HCT116 (cell line): ENCODE data around the gene TOR2A. TPM values are rescaled to one million over a fixed set of nuclear protein-coding genes. Genes with fewer than 3 reads are reported as not detected.
"Not testable (repeated sequence)": the region's sequence is repeated elsewhere in the genome, so short reads cannot be mapped to it uniquely, and the experiment has no call there.

Source experiments
- ATAC-seq: fragments of 200-7000 bp; cut with Tn5 transposase; 2 replicates; pipeline ENCODE4 v1.9.1; 2020; ENCODE audit warnings: mild to moderate bottlenecking, moderate library complexity
- BruUV-seq: library from RNA; stranded (reverse); fragments of 400-500 nt; replicated peaks from 2 replicates; lab custom pipeline; 2021; lab: Mats Ljungman, UMichigan
- CTCF ChIA-PET: fragments of 300-600 bp; sonication (Branson Sonifier 250); formaldehyde crosslinking; loops from one replicate; lab custom pipeline; 2021; ENCODE audit warnings: antibody characterized with exemption; lab: Charles Lee
- POLR2A ChIA-PET: fragments of 300-600, 350-600 bp; sonication (Branson Sonifier 250); formaldehyde crosslinking; loops from one replicate; lab custom pipeline; 2021; ENCODE audit warnings: antibody characterized with exemption; lab: Charles Lee
- RAD21 ChIA-PET, 2 experiments: fragments of 300-600 bp; sonication (Branson Sonifier 250); formaldehyde crosslinking; loops; one replicate each; lab custom pipeline; 2023; ENCODE audit warnings: low total read pairs in 2 of 2; ENCODE audit not compliant: uncharacterized antibody in 2 of 2, unreplicated experiment in 2 of 2, low non-redundant PET in 1 of 2; lab: Charles Lee
- DNase-seq: peaks from one replicate; pipeline ENCODE4 v3.0.0-alpha.2; 2010; ENCODE audit warnings: low read depth, low spot score
- H2AFZ ChIP-seq: fragments of 200-600 bp; shearing (Covaris generic), sonication (generic); 2 replicates; pipeline ENCODE4 v1.6.1; 2017; ENCODE audit warnings: low read depth, mixed run types, mixed read lengths, antibody characterized with exemption, low read length; ENCODE audit not compliant: poor library complexity, severe bottlenecking
- H3K27ac ChIP-seq: 2 replicates; pipeline ENCODE4 v1.5.1; 2012; ENCODE audit warnings: low read depth, low read length
- H3K27me3 ChIP-seq: fragments of 200-600 bp; sonication (generic); 2 replicates; pipeline ENCODE4 v1.6.1; 2016; ENCODE audit warnings: mixed run types, low read length, mixed read lengths; ENCODE audit not compliant: insufficient read depth
- H3K36me3 ChIP-seq, 2 experiments: fragments of 200-500 bp in 1 of 2; fragments of 200-600 bp in 1 of 2; sonication (Bioruptor generic) in 1 of 2; sonication (generic) in 1 of 2; 2 replicates each; pipeline versions ENCODE4 v1.5.1 to v1.6.1; 2014 to 2016; ENCODE audit warnings: low read length in 2 of 2, inconsistent platforms in 1 of 2, mixed read lengths in 1 of 2, mixed run types in 1 of 2; ENCODE audit not compliant: insufficient read depth in 2 of 2, control insufficient read depth in 1 of 2
- H3K4me1 ChIP-seq, 2 experiments: fragments of 200-600 bp in 1 of 2; sonication (generic) in 1 of 2; 2 replicates each; pipeline versions ENCODE4 v1.5.1 to v1.6.1; 2012 to 2017; ENCODE audit warnings: low read length in 2 of 2, inconsistent platforms in 1 of 2, mild to moderate bottlenecking in 1 of 2, mixed read lengths in 1 of 2, mixed run types in 1 of 2, moderate library complexity in 1 of 2; ENCODE audit not compliant: insufficient read depth in 2 of 2, control insufficient read depth in 1 of 2
- H3K4me2 ChIP-seq: fragments of 200-600 bp; sonication (generic); 2 replicates; pipeline ENCODE4 v1.6.1; 2017; ENCODE audit warnings: mixed run types, low read length, mixed read lengths
- H3K4me3 ChIP-seq, 2 experiments: fragments of 200-600 bp in 1 of 2; sonication (generic) in 1 of 2; replicated peaks in 1 of 2; 2 replicates each; pipeline ENCODE4 v1.5.1; 2011 to 2016; ENCODE audit warnings: low read length in 2 of 2, control low read depth in 1 of 2, low read depth in 1 of 2, mild to moderate bottlenecking in 1 of 2, mixed read lengths in 1 of 2, mixed run types in 1 of 2
- H3K79me2 ChIP-seq: fragments of 200-600 bp; sonication (generic); 2 replicates; pipeline ENCODE4 v1.6.1; 2017; ENCODE audit warnings: mild to moderate bottlenecking, mixed run types, low read length, moderate library complexity, mixed read lengths; ENCODE audit not compliant: insufficient read depth
- H3K9ac ChIP-seq: fragments of 200-600 bp; sonication (generic); 2 replicates; pipeline ENCODE4 v1.6.1; 2016; ENCODE audit warnings: low read length, mixed read lengths
- H3K9me2 ChIP-seq: fragments of 200-600 bp; sonication (generic), shearing (Covaris generic); 2 replicates; pipeline ENCODE4 v1.6.1; 2017; ENCODE audit warnings: mixed run types, mild to moderate bottlenecking, moderate library complexity; ENCODE audit not compliant: insufficient read depth
- H3K9me3 ChIP-seq, 2 experiments: fragments of 200-500 bp in 1 of 2; fragments of 200-600 bp in 1 of 2; sonication (Bioruptor generic) in 1 of 2; sonication (generic) in 1 of 2; 2 replicates each; pipeline ENCODE4 v1.6.1; 2014 to 2017; ENCODE audit warnings: low read length in 2 of 2, mixed read lengths in 2 of 2, inconsistent platforms in 1 of 2, low read depth in 1 of 2, mild to moderate bottlenecking in 1 of 2, mixed run types in 1 of 2, moderate library complexity in 1 of 2; ENCODE audit not compliant: control insufficient read depth in 1 of 2, insufficient read depth in 1 of 2
- H4K20me1 ChIP-seq: fragments of 200-600 bp; sonication (generic), shearing (Covaris generic); 2 replicates; pipeline ENCODE4 v1.6.1; 2017; ENCODE audit warnings: mixed run types, mild to moderate bottlenecking, moderate library complexity; ENCODE audit not compliant: insufficient read depth
- CEBPB ChIP-seq: IDR thresholded peaks from 2 replicates; pipeline ENCODE4 v1.6.1; 2012; ENCODE audit warnings: low read depth
- ELF1 ChIP-seq: IDR thresholded peaks from 2 replicates; pipeline ENCODE4 v1.6.1; 2012; ENCODE audit warnings: low read depth, borderline replicate concordance
- JUND ChIP-seq: IDR thresholded peaks from 2 replicates; pipeline ENCODE4 v1.6.1; 2012
- MAX ChIP-seq: IDR thresholded peaks from 2 replicates; pipeline ENCODE4 v1.6.1; 2012
- POLR2AphosphoS5 ChIP-seq: IDR thresholded peaks from 2 replicates; pipeline ENCODE4 v1.6.1; 2011; ENCODE audit warnings: mild to moderate bottlenecking, low read depth, low read length, moderate library complexity
- RAD21 ChIP-seq: IDR thresholded peaks from 2 replicates; pipeline ENCODE4 v1.6.1; 2012; ENCODE audit warnings: low read depth, mild to moderate bottlenecking
- REST ChIP-seq: IDR thresholded peaks from 2 replicates; pipeline ENCODE4 v1.6.1; 2012; ENCODE audit warnings: low read depth
- SIN3A ChIP-seq: IDR thresholded peaks from 2 replicates; pipeline ENCODE4 v1.6.1; 2012; ENCODE audit warnings: low read depth
- SRF ChIP-seq: IDR thresholded peaks from 2 replicates; pipeline ENCODE4 v1.6.1; 2012; ENCODE audit warnings: low read depth
- YY1 ChIP-seq: IDR thresholded peaks from 2 replicates; pipeline ENCODE4 v1.6.1; 2011; ENCODE audit warnings: low read length, low read depth, moderate library complexity, mild to moderate bottlenecking; ENCODE audit not compliant: insufficient replicate concordance; ENCODE audit errors: extremely low read depth
- ZBTB33 ChIP-seq: IDR thresholded peaks from 2 replicates; pipeline ENCODE4 v1.6.1; 2011; ENCODE audit warnings: mild to moderate bottlenecking, low read length, moderate library complexity; ENCODE audit not compliant: insufficient replicate concordance; ENCODE audit errors: extremely low read depth
- intact Hi-C: fragments of 100-400 bp; cut with micrococcal nuclease; formaldehyde crosslinking; loops from 2 replicates; pipeline ENCODE4 v1.10.0; 2022
- total RNA-seq: library from RNA; stranded (reverse); gene quantifications from one replicate; pipeline ENCODE4 v1.2.1, GENCODE V29; 2021; ENCODE audit not compliant: unreplicated experiment

Gene TOR2A
- total RNA-seq, 1 experiment from 2014 or later = 12.0 TPM

GRCh38 chr9:127758843-127759242 is 23.7 kb upstream of the TOR2A start:
- intact Hi-C loops = no loop called here
- no peaks in the 10 kb centered on the region; the same call in 1 of the 2 replicates for H3K27me3 ChIP-seq
- no peaks in the 10 kb centered on the region for H3K79me2 ChIP-seq
- H4K20me1 ChIP-seq = no peaks in the 10 kb centered on the region
- no peaks in the 10 kb centered on the region for H3K36me3 ChIP-seq
- no peak overlapping the region for H2AFZ ChIP-seq
- H3K27ac ChIP-seq = no peak overlapping the region
- no peaks in the 10 kb centered on the region for H3K4me1 ChIP-seq
- H3K9me3 ChIP-seq = no peaks in the 10 kb centered on the region
- no TSS peak for BruUV-seq
- H3K4me2 ChIP-seq = no peak overlapping the region
- no peak overlapping the region for H3K9ac ChIP-seq
- ATAC-seq (no peak), DNase-seq (no peak)
- RAD21 ChIA-PET = no interaction called here
- TF ChIP-seq MAX = no peak
- no peak for TF ChIP-seq POLR2AphosphoS5
- TF ChIP-seq JUND = no peak
- TF ChIP-seq ZBTB33 = no peak
- TF ChIP-seq ELF1 = no peak
- no peak for TF ChIP-seq REST
- TF ChIP-seq YY1 = no peak
- no peak for TF ChIP-seq SIN3A
- no peak for TF ChIP-seq CEBPB
- TF ChIP-seq RAD21 = no peak
- TF ChIP-seq SRF = no peak
- POLR2A ChIA-PET = no interaction called here
- H3K4me3 ChIP-seq = no peak overlapping the region
- H3K9me2 ChIP-seq = no peaks in the 10 kb centered on the region
- CTCF ChIA-PET = interaction anchor here (1.1 kb wide), 1 partner anchor 24 kb away, joined by 3 read pairs; the partner anchor contains the start of gene TOR2A

GRCh38 chr9:127756776-127757175 is 21.7 kb upstream of the TOR2A start:
- DNase-seq, H2AFZ ChIP-seq, RAD21 ChIA-PET, H3K4me3 ChIP-seq, intact Hi-C loops, H3K9ac ChIP-seq, CTCF ChIA-PET, H3K4me1 ChIP-seq, H3K27ac ChIP-seq, POLR2A ChIA-PET, H4K20me1 ChIP-seq, H3K27me3 ChIP-seq, ATAC-seq, H3K4me2 ChIP-seq, H3K79me2 ChIP-seq, H3K36me3 ChIP-seq, BruUV-seq, H3K9me2 ChIP-seq, H3K9me3 ChIP-seq: not testable (repeated sequence)
